HT-29 (cell line): ENCODE results near the gene MIDN. TPM values are rescaled to one million over a fixed set of nuclear protein-coding genes. Genes with fewer than 3 reads are reported as not detected.

ENCODE experiments used
- DNase-seq: peaks from one replicate; pipeline ENCODE4 v3.0.0-alpha.2; 2015; ENCODE audit warnings: low spot score
- total RNA-seq: library from RNA; depleted of rRNA; stranded (reverse); fragments of >200 nt; shearing (Covaris generic); gene quantifications from 2 replicates; pipeline ENCODE4 v1.2.3, GENCODE V29; 2014

Gene MIDN
- total RNA-seq, 1 experiment from 2014 or later, result 38.6 TPM

GRCh38 chr19:1257475-1258162, 9.2 kb downstream of the MIDN start:
- no peak for DNase-seq

- no peak for DNase-seq
Observed at GRCh38 chr19:1258163-1258492, 9.7 kb downstream of the MIDN start.

- no peak for DNase-seq
Observed at GRCh38 chr19:1258707-1259205, 10.4 kb downstream of the MIDN start.

- peak; percentile 72 for DNase-seq
Observed at GRCh38 chr19:1259206-1259875, 11.0 kb downstream of the MIDN start.

- no peak for DNase-seq
Observed at GRCh38 chr19:1259876-1260748, 11.7 kb downstream of the MIDN start.

- peak; percentile 91 for DNase-seq
Observed at GRCh38 chr19:1260749-1261537, 12.6 kb downstream of the MIDN start.

GRCh38 chr19:1261538-1261797, 13.1 kb downstream of the MIDN start:
- DNase-seq, result no peak

GRCh38 chr19:1261798-1262622, 13.6 kb downstream of the MIDN start:
- DNase-seq, result peak; percentile 78

- no peak for DNase-seq
Observed at GRCh38 chr19:1262623-1263123, 14.3 kb downstream of the MIDN start.

GRCh38 chr19:1263188-1263587, 14.8 kb downstream of the MIDN start:
- no peak for DNase-seq

- DNase-seq, result peak; percentile 70
Observed at GRCh38 chr19:1264801-1265614, 16.6 kb downstream of the MIDN start.

GRCh38 chr19:1265615-1266128, 17.3 kb downstream of the MIDN start:
- no peak for DNase-seq

GRCh38 chr19:1266129-1266915, 17.9 kb downstream of the MIDN start:
- DNase-seq, result peak; percentile 83

- peak; percentile 60 for DNase-seq
Observed at GRCh38 chr19:1266916-1267476, 18.6 kb downstream of the MIDN start.

- no peak for DNase-seq
Observed at GRCh38 chr19:1267477-1268225, 19.3 kb downstream of the MIDN start.

- DNase-seq, result no peak
Observed at GRCh38 chr19:1268226-1269064, 20.1 kb downstream of the MIDN start.

GRCh38 chr19:1269065-1269477, 20.7 kb downstream of the MIDN start, which contains the start of gene CIRBP:
TSS of gene CIRBP (plus strand) at chr19:1269332. CDS start at chr19:1270934, 1,602 bp downstream.
- peak; percentile 95 for DNase-seq
